HG02623 (cell line): ENCODE results near the gene GCLC.
"Not testable (repeated sequence)": the region's sequence is repeated elsewhere in the genome, so short reads cannot be mapped to it uniquely, and the experiment has no call there.

Experiments
- ATAC-seq: cut with Tn5 transposase; IDR thresholded peaks from one replicate; pipeline ENCODE4 v1.9.1; 2021; ENCODE audit warnings: moderate library complexity; ENCODE audit not compliant: unreplicated experiment

GCLC gene

DNA sequence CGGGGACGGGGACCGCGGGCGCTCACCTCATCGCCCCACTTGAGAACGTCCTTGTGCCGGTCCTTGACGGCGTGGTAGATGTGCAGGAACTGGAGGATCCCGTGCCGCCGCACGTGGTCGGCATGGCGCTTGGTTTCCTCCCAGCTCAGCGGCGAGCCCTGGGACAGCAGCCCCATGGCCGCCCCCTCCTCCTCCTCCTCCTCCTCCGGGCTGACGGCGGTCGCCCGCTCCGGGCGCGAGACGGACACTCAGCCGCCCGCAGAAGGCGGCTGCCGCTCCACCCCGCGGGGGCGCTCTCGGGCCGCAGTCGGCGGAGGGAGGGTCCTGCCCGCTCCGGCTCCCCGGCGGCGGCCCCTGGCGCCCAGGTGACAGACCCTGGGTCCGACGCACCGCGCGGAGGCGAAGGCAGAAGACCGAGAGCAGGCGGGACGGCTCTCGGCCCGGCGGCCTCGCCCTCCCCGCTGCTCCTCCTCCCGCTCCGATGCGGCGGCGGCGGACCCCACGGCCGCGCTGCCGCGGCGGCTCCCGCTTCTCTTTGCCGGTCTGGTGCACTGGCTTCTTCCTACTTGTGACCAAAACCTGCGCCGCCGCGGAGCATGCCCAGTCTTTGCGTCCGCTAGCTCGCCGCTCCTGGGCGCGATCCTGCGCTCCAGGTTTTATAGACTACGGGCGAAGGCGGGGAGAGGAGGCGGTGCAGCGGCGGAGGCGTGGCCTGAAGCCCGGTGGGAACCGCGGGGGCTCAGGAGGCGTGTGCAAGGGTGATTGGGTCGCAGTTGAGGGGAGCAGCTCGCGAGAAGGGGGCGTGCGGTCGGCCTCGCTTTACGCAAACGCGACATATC, at the start of gene GCLC:
Gene GCLC, minus strand, starts transcription at position 632 of the 839 bp plus-strand sequence. Its CDS starts 456 bp downstream, at position 176.
- peak; percentile 56 for ATAC-seq

DNA sequence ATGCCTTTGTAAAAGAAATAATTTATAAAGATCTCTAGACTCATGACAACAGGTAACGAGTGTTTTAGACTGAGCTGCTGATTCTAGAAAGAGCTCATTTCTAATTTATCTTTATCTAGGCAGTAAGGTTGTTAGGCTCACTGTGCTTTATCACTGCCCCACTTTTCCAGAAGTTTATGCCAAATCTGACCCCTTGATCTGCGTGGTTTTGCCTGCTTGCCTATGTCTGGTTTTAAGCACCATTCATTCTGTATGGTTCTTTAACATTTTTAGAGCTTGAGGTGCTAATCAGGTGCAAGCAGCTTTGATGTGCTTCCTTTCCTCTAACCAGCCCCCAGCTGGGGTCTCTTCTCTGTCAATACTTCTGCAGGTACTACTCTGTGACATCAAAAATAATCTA, 49.7 kb upstream of the GCLC start:
- ATAC-seq, result no peak

DNA sequence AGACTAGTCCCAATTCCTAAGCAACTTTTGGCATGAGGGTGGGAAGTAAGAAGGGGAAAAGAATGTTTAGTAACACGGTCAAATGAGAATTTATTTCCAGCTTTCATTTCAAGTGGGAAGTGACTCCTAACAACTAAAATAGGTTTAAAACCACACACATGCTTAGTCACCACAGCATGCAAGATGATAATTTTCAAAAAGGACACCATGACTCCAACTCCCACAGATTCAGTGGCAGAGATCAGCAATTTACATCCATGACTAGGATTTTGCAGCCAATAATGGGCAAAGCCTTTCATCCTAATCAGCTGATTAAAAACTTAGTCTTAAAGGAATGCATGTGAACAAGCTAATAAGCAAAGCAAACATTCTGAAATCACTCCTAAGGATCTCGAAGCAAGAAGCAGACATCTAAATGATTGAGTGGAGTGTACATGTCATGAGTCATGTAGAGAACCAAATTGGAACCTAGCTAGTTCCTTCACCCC, 48.1 kb upstream of the GCLC start:
- no peak for ATAC-seq

DNA sequence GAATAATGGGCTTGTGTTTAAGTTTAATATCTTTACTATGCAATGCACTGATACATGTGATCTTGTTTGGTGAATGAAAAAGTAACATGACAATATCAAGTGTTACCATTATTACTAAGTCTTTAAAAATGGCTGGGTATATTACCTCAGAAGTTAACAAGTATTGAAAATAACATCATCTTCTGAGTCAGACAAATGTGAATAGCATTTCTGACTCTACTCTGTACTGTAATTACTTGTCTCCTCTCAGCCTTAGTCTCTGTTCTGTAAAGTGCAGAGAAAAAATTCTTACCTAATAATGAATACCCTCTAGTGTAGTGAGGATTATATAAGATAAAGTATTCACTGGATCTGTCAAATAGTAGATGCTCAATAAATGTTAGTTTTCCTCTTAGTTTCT, 47.0 kb upstream of the GCLC start:
- ATAC-seq, result no peak

DNA sequence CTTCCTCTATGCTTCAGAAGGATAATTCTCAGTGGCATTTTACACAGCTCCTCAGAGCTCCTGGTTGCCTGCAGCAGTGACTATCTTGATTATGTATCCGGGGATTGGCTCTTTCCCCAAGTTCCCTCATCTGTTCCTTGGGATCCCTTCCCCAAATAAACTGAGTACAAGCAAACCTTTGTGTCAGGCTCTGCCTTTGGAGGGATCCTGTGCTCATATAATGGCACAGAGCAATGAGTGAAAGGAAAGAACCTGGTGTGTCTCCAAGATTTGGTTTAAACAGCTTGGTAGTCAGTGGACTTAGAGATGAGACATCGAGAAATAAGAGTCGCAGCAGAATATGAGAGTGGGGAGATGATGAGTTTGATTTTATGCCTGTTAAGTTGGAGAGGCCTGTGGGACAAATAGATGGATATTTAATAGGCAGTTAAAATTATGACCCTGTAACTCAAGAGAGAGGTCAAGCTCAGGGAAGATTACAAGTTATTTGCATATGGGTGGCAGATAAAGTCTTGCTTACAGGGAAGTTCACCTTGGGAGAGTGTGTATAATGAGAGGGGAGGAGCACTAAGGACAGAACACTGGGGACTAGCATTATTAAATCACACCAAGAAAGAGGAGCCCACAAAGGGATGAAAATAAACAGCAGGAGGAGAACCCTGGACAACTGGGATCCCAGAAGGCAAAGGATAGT, 44.1 kb upstream of the GCLC start:
- ATAC-seq, result no peak

DNA sequence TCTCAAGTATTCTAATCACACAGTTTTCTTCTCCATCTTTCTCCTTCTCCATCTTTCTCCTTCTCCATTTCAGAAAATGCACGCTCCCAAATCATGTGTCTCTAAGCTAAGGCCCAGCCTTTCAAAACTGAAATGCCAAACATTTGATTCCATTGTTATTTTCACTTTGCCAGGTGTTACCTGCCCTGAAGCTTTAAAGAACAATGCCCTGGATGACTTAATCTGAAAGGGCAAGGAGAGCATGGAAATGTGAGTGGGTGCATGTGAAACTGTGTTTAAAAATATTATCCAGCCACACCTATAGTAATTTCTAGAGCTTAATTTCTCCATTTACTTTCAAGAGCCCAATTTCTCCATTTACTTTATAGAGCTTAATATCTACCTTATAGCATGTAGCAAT, 42.4 kb upstream of the GCLC start:
- ATAC-seq, result no peak

DNA sequence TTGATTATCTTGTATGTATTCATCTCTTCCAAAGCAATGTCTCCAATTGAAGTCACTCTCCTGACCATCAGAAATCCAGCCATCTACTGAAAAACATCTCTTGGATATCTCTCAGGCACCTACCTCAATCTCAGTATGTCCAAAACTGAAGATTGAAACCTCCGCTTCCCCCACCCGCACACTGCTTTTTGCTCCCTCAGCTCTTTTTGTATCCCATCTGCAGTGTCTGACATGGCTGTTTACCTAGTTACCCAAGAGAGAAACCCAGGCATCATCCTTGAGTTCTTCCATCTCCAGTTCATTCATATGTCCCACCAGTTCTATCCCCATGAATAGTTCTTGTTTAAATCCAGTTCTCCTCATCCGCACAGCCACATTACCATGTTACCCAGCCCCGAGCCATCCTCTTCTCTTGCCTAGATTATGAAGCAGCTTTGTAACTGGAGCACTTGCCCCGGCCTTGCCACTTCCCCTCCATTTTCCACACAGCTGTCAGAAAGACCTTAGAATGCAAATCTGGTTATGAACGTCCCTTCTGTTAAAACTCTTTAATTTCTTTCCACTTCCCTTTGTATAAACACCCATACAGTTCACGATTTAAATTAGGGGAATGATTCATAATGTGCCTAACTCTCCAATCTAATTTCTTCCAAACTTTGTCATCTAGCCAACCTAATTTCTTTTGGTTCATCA, 40.5 kb upstream of the GCLC start:
- ATAC-seq, result no peak

DNA sequence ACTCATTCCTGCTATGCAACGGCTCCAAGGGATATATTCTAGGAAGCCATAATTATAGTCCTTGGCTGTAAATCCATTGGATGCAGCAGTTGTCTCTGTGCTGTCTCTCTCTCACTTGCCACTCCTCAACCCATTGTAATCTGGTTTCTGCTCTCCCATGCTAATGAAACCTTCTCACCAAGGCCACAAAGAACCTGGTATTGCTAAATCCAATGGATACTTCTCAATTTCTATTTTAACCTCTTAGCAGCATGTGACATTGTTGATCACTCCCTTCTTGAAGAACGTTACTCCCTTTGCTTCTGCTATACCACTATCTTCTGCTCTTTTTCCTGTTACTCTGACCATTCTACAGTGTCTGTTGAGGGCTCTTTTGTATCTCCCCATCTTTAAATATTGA, 39.8 kb upstream of the GCLC start:
- no peak for ATAC-seq

DNA sequence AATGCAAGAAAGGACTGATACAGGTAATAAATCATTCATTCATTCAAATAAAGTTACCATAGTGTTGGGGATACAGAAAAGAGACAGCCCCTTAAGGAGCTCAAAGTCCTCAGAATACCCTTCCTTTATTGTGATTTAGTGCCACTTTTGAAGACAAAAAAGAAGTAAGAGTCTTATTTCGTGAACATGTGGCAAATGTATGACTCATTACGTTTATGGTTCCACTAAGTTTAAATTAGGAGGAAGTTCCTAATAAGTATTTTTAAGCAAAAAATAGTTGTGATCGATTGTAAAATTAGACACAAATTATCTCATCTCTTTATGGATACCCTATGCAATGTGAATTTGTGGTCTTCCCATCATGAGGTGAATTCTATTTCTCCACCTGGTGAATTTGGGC, 38.5 kb upstream of the GCLC start:
- ATAC-seq, result no peak

DNA sequence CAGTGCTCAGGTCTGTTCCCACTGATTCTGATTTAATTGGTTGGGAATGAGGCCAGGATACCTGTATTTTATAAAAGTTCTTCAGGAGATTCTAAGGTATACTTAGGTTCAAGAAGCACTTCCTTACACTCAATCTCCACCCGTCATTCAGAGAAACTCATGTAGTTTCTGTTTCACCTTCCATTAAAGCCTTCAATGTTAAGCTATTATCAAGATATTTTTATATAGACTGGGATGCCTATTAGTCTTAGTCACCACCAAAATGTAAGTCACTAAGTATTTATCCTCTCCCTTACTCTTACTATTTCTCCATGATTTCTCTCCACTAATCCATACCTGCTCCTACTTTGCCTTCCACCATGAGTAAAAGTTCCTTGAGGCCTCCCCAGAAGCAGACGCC, 38.1 kb upstream of the GCLC start:
- no peak for ATAC-seq

DNA sequence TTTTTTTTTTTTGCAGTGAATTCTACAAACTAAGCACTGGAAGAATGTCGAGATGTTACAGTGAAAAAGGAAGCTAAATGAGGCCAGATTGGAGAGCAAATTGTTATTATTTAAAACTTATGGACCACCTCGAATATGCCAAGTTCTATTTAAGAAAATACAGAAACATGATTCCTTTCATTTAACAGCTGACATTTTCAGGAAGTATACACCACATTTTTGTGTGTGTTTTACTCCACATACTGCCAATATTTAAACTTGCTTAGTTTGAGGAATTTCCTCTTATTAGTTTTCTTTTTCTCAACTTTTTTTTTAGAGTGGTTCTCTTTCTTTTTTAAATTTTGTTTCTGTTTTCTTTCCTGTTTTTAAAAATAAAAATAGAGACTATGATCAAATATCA, 37.0 kb upstream of the GCLC start:
- no peak for ATAC-seq

DNA sequence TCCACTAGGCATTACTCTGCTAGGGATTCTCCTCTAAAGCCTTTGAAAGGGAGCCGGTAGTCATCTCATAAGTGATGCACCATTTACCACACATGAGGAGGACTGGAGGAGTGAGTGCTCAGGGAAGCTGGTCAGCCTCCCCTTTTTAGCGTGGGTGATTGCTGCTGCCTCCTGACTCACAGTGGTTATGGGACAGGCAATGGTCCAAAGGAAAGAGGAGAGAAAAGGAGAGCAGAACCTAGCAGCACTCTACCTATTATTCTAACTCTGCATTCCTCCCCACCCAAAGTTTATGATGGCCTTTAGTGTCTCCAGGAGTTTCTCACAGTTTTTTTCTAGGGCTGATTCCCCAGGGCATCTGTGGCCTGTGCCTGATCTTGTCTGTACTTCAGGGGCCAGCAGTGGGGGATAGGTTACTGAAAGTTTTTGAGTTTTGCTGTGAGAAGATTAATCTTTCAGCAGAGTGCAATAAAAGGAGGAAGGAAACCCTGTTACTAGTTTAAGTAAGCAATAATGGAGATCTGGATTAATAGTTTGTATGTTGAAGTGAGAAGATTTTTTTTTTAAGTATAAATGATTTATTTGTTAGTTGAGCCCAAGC, 36.4 kb upstream of the GCLC start:
- ATAC-seq, result no peak

DNA sequence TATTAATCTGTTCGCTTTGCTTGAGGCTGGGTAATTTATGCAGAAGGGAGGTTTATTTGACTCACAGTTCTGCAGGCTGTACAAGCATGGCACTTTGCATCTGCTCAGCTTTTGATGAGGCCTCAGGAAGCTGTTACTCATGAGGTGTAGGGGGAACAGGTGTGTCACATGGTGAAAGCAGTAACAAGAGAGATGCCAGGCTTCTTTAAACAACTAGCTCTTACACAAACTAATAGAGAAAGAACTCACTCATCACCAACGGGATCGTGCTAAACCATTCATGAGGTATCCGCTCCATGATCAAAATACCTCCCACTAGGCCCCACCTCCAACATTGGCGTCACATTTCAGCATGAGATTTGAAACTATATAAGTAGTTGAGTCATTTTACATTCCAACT, 34.4 kb upstream of the GCLC start:
- no peak for ATAC-seq

DNA sequence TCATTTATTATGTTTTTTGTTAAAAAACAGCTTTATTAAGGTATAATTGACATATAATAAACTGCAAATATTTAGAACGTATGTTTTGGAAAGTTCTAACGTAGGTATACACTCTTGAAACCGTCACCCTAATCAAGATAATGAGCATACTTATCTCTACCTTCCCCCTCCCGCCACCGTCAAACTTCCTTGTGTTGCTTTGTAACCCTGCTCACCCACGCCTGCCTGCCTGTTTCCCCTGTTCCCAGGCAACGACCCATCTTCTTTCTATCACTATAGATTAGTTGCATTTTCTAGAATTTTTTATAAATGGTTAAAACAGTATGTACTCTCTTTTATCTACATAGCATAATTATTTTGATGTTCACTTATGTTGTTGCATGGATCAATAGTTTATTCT, 33.5 kb upstream of the GCLC start:
- no peak for ATAC-seq

DNA sequence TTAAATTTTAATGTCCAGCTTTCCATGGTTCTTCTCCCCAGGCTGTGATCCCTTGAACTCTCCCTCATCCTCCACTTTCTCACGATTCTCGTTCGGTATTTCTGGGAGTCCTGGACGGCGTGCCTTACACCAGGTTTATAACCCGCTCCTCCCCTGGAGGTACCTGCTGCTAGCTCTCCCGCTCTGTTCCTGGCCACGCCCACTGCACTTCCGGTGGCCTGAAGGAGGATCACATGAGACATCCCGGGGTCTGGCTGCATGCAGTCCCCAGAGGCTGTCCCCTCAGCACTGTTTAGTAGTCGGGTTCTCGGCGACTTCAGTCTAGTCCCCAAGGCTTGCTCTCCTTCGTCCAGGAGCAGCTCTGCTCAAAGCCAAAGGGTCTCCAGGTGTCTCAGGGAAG, 28.4 kb upstream of the GCLC start:
- no peak for ATAC-seq

DNA sequence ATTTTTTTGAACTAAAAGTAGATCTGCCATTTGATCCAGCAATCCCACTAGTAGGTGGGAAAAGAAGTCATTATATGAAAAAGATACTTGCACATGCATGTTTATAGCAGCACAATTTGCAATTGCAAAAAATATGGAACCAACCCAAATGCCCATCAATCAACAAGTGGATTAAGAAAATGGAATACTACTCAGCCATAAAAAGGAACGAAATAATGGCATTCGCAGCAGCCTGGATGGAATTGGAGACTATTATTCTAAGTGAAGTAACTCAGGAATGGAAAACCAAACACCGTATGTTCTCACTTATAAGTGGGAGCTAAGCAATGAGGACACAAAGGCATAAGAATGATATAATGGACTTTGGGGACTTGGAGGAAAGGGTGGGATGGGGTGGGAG, 27.5 kb upstream of the GCLC start:
- not testable (repeated sequence) for ATAC-seq

DNA sequence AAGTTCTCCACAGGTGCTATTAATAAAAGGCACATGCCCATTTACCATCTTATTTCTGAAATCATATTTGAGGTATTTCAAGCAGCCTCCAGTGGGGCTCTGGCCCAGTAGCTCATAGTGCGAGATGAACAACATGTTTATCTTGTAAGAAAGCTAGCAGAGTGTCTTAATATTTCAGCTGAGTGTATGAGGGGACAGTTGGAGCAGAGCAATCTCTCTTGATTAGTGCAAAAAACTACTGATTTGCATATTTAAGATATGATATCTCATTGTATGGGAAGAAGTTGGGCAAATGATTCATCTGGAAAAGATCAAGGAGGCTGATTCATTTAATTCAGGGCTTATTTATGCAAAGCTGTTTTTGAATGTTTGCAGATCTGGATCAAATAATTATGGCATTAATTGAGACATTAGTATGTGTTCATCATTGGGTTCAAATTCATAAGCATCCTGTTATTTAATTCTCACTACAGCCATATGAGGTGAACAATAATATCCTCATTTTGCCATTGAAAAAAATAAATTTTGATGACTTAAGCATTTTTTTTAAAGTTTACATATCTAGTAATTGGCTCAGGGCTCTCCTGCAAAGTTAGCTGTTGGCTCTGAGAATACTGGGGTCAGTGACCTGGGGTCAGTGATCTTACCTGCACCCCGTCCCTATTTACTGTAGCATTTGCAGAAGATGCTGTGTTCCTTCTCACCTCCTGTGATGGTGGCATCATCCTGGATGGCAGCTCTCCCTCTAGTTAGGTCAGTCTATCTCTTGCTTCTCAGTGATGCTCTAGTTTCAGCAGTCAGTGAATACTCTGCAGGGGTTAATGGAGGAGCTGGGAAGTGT, 24.1 kb upstream of the GCLC start:
- ATAC-seq, result no peak

DNA sequence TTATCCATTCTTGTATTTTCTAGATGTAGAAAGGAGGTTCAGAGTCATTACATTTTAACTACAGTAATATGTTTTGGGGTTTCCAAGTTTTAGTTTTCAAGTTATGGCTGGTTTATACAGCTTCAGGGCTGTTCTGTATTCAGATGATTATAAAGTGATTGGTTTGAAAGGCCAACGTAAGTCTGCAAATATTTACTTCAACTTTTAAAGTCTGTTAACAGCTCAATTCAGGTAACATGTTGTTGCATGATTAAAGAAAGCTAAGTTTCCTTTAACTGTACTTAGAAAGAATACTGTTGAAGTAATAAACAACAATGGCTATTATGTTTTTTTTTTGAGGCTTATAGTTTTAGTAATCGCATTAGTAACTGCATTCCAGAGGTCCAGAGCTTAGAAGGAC, 22.8 kb upstream of the GCLC start:
- no peak for ATAC-seq

DNA sequence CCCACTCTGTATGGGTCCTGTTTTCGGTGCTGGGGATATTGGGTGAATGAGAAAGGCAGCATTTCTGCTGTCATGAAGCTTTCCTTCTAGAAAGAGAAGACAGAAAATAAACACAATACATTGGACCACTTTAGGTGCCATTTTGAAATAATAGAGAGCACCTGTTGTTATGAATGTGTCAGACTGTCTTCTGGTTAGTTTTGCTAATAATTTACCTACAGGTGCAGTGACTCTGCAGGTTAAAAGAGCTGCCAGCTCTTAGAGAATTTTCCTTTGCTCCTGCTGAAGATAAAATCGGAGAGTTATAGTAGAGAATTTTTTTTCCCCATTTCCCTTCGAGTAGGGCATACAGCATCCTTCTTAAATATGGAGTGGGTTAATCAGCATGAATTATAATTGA, 21.9 kb upstream of the GCLC start:
- no peak for ATAC-seq

DNA sequence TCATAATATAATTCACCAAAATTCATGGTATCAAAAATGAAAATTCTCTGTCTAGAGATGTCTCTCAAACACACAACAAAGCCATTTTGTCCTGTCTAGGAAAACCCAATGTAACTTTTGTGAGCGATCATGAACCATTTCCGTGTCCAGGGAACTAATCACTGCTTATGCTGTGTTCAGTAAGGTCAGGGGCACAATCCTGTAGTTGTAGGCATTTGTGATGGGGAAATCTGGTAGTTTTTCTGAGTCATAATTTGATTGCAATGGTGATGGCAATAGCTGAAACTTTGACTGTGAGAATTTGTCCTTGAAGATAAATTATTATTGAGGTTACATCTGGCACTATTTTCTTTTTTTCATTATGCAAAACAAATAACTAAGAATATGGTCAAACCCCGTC, 21.0 kb upstream of the GCLC start:
- ATAC-seq, result no peak
